ENCODE data around the gene HCFC1R1. TPM values are rescaled to one million over a fixed set of nuclear protein-coding genes. Genes with fewer than 3 reads are reported as not detected.

Gene HCFC1R1
- total and polyA plus RNA-seq, 2 of the 8 experiments (the other 6 are each of a cell fraction or from before 2014, with no cell fraction given): 72.7 to 138 TPM

DNA sequence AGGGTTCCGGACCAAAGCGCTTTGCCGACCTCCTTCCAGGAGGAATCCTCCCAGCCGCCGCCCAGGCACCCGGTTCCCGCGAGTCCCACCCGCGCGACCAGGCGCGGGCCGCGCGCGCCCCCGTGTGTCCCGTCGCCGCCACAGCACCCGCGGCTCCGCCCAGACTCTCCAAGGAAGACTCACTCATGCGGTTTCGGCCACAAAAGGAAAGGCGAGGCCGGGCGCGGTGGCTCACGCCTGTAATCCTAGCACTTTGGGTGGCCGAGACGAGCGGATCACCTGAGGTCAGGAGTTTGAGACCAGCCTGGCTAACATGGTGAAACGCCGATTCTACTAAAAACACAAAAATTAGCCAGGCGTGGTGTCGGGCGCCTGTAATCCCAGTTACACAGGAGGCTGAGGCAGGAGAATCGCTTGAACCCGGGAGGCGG, 40.0 kb downstream of the HCFC1R1 start (continued):
- TF ChIP-seq, protein P1, sequence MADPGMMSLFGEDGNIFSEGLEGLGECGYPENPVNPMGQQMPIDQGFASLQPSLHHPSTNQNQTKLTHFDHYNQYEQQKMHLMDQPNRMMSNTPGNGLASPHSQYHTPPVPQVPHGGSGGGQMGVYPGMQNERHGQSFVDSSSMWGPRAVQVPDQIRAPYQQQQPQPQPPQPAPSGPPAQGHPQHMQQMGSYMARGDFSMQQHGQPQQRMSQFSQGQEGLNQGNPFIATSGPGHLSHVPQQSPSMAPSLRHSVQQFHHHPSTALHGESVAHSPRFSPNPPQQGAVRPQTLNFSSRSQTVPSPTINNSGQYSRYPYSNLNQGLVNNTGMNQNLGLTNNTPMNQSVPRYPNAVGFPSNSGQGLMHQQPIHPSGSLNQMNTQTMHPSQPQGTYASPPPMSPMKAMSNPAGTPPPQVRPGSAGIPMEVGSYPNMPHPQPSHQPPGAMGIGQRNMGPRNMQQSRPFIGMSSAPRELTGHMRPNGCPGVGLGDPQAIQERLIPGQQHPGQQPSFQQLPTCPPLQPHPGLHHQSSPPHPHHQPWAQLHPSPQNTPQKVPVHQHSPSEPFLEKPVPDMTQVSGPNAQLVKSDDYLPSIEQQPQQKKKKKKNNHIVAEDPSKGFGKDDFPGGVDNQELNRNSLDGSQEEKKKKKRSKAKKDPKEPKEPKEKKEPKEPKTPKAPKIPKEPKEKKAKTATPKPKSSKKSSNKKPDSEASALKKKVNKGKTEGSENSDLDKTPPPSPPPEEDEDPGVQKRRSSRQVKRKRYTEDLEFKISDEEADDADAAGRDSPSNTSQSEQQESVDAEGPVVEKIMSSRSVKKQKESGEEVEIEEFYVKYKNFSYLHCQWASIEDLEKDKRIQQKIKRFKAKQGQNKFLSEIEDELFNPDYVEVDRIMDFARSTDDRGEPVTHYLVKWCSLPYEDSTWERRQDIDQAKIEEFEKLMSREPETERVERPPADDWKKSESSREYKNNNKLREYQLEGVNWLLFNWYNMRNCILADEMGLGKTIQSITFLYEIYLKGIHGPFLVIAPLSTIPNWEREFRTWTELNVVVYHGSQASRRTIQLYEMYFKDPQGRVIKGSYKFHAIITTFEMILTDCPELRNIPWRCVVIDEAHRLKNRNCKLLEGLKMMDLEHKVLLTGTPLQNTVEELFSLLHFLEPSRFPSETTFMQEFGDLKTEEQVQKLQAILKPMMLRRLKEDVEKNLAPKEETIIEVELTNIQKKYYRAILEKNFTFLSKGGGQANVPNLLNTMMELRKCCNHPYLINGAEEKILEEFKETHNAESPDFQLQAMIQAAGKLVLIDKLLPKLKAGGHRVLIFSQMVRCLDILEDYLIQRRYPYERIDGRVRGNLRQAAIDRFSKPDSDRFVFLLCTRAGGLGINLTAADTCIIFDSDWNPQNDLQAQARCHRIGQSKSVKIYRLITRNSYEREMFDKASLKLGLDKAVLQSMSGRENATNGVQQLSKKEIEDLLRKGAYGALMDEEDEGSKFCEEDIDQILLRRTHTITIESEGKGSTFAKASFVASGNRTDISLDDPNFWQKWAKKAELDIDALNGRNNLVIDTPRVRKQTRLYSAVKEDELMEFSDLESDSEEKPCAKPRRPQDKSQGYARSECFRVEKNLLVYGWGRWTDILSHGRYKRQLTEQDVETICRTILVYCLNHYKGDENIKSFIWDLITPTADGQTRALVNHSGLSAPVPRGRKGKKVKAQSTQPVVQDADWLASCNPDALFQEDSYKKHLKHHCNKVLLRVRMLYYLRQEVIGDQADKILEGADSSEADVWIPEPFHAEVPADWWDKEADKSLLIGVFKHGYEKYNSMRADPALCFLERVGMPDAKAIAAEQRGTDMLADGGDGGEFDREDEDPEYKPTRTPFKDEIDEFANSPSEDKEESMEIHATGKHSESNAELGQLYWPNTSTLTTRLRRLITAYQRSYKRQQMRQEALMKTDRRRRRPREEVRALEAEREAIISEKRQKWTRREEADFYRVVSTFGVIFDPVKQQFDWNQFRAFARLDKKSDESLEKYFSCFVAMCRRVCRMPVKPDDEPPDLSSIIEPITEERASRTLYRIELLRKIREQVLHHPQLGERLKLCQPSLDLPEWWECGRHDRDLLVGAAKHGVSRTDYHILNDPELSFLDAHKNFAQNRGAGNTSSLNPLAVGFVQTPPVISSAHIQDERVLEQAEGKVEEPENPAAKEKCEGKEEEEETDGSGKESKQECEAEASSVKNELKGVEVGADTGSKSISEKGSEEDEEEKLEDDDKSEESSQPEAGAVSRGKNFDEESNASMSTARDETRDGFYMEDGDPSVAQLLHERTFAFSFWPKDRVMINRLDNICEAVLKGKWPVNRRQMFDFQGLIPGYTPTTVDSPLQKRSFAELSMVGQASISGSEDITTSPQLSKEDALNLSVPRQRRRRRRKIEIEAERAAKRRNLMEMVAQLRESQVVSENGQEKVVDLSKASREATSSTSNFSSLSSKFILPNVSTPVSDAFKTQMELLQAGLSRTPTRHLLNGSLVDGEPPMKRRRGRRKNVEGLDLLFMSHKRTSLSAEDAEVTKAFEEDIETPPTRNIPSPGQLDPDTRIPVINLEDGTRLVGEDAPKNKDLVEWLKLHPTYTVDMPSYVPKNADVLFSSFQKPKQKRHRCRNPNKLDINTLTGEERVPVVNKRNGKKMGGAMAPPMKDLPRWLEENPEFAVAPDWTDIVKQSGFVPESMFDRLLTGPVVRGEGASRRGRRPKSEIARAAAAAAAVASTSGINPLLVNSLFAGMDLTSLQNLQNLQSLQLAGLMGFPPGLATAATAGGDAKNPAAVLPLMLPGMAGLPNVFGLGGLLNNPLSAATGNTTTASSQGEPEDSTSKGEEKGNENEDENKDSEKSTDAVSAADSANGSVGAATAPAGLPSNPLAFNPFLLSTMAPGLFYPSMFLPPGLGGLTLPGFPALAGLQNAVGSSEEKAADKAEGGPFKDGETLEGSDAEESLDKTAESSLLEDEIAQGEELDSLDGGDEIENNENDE (IDR thresholded peaks at IDR 0.05; ENCODE audit: insufficient replicate concordance, low read length): no peak
- TF ChIP-seq BACH1 (IDR thresholded peaks at IDR 0.05; ENCODE audit: low read length) (peak; percentile 85), TBP (IDR thresholded peaks at IDR 0.05; ENCODE audit: low read depth, low read length) (peak; percentile 38; the same call in 1 of the 2 replicates), SP1 (IDR thresholded peaks at IDR 0.05; ENCODE audit: low read depth, low read length) (no peak), TCF12 (IDR thresholded peaks at IDR 0.05; ENCODE audit: low read depth, low read length) (no peak), RBBP5 (IDR thresholded peaks at IDR 0.05; ENCODE audit: borderline replicate concordance, low read depth, low read length) (no peak), NRF1 (IDR thresholded peaks at IDR 0.05; ENCODE audit: low read depth, low read length) (no peak), TEAD4 (IDR thresholded peaks at IDR 0.05; ENCODE audit: low read depth, low read length) (no peak), EGR1 (IDR thresholded peaks at IDR 0.05; ENCODE audit: borderline replicate concordance, low read depth, low read length) (no peak)
- TF ChIP-seq, protein P2, sequence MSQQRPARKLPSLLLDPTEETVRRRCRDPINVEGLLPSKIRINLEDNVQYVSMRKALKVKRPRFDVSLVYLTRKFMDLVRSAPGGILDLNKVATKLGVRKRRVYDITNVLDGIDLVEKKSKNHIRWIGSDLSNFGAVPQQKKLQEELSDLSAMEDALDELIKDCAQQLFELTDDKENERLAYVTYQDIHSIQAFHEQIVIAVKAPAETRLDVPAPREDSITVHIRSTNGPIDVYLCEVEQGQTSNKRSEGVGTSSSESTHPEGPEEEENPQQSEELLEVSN (IDR thresholded peaks at IDR 0.05): no peak
- TF ChIP-seq, protein P3, sequence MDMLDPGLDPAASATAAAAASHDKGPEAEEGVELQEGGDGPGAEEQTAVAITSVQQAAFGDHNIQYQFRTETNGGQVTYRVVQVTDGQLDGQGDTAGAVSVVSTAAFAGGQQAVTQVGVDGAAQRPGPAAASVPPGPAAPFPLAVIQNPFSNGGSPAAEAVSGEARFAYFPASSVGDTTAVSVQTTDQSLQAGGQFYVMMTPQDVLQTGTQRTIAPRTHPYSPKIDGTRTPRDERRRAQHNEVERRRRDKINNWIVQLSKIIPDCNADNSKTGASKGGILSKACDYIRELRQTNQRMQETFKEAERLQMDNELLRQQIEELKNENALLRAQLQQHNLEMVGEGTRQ (IDR thresholded peaks at IDR 0.05; ENCODE audit: low read length): no peak

All from H1 (cell line).